PC-9 (cell line): ENCODE measurements around the gene INSIG2. TPM values are rescaled to one million over a fixed set of nuclear protein-coding genes. Genes with fewer than 3 reads are reported as not detected.

Experiments used
- Bru-seq: library from RNA; stranded (reverse); fragments of 400-500 nt; gene quantifications from one replicate; lab custom pipeline; 2021; lab: Mats Ljungman, UMichigan
- BruChase-seq, 2 experiments: library from RNA; stranded (reverse); fragments of 400-500 nt; gene quantifications; one replicate each; lab custom pipeline; 2021; lab: Mats Ljungman, UMichigan
- BruUV-seq: library from RNA; stranded (reverse); fragments of 400-500 nt; replicated peaks from 2 replicates; lab custom pipeline; 2021; lab: Mats Ljungman, UMichigan
- CTCF ChIA-PET: fragments of 300-600 bp; sonication (Branson Sonifier 250); formaldehyde crosslinking; loops from one replicate; lab custom pipeline; 2022; ENCODE audit warnings: antibody characterized with exemption; lab: Charles Lee
- POLR2A ChIA-PET: fragments of 300-600 bp; sonication (Branson Sonifier 250); formaldehyde crosslinking; loops from one replicate; lab custom pipeline; 2022; ENCODE audit warnings: antibody characterized with exemption; ENCODE audit not compliant: unreplicated experiment; lab: Charles Lee
- DNase-seq, 2 experiments: peaks; one replicate each; pipeline versions ENCODE4 v3.0.0 to v3.0.0-alpha.2; 2015 to 2022; ENCODE audit warnings: mixed read lengths in 1 of 2
- H2AFZ ChIP-seq: fragments of 200-600 bp; sonication (generic); 2 replicates; pipeline ENCODE4 v1.8.1; 2017; ENCODE audit warnings: antibody characterized with exemption
- H3F3A ChIP-seq: fragments of 200-600 bp; sonication (generic); 2 replicates; pipeline ENCODE4 v1.8.1; 2017; ENCODE audit warnings: antibody characterized with exemption, mild to moderate bottlenecking, low read depth; ENCODE audit not compliant: insufficient read depth
- H3K27ac ChIP-seq: fragments of 200-600 bp; sonication (generic); 2 replicates; pipeline ENCODE4 v1.6.1; 2016; ENCODE audit warnings: mixed run types
- H3K27me3 ChIP-seq: fragments of 200-600 bp; sonication (generic); 2 replicates; pipeline ENCODE4 v1.6.1; 2016; ENCODE audit warnings: low read depth, mixed run types; ENCODE audit not compliant: insufficient read depth
- H3K36me3 ChIP-seq: fragments of 200-600 bp; sonication (generic); 2 replicates; pipeline ENCODE4 v1.6.1; 2016; ENCODE audit warnings: low read depth, mixed run types
- H3K4me1 ChIP-seq: fragments of 200-600 bp; sonication (generic); replicated peaks from 2 replicates; pipeline ENCODE4 v1.6.1; 2016; ENCODE audit warnings: mixed run types; ENCODE audit not compliant: insufficient read depth
- H3K4me2 ChIP-seq: fragments of 200-600 bp; sonication (generic); 2 replicates; pipeline ENCODE4 v1.6.1; 2017; ENCODE audit warnings: mixed run types
- H3K4me3 ChIP-seq: fragments of 200-600 bp; sonication (generic); 2 replicates; pipeline ENCODE4 v1.6.1; 2016; ENCODE audit warnings: mixed run types
- H3K79me2 ChIP-seq: fragments of 200-600 bp; sonication (generic); 2 replicates; pipeline ENCODE4 v1.6.1; 2017; ENCODE audit warnings: low read depth, mixed run types
- H3K9me2 ChIP-seq: fragments of 200-600 bp; sonication (generic); 2 replicates; pipeline ENCODE4 v1.8.1; 2017; ENCODE audit warnings: mild to moderate bottlenecking; ENCODE audit not compliant: insufficient read depth
- H3K9me3 ChIP-seq: fragments of 200-600 bp; sonication (generic); 2 replicates; pipeline ENCODE4 v1.8.1; 2016; ENCODE audit warnings: low read depth; ENCODE audit not compliant: insufficient read depth
- H4K20me1 ChIP-seq: fragments of 200-600 bp; sonication (generic); 2 replicates; pipeline ENCODE4 v1.8.1; 2017; ENCODE audit not compliant: insufficient read depth
- EZH2 ChIP-seq: fragments of 200-600 bp; sonication (generic); IDR thresholded peaks from 2 replicates; pipeline ENCODE4 v1.8.0; 2017; ENCODE audit warnings: antibody characterized with exemption, low read depth
- intact Hi-C: fragments of 100-400 bp; cut with micrococcal nuclease; formaldehyde crosslinking; loops from one replicate; pipeline ENCODE4 v1.10.0; 2022; ENCODE audit not compliant: unreplicated experiment
- long read RNA-seq: library from polyadenylated mRNA; stranded (forward); transcript quantifications from one replicate; pipeline ENCODE4 v2.0.0, GENCODE V29; 2022
- total RNA-seq: library from RNA; stranded (reverse); gene quantifications from 2 replicates; pipeline ENCODE4 v1.2.3, GENCODE V29; 2021
- TF ChIP-seq, protein P1 (sequence below): fragments of 200-600 bp; sonication (generic); conservative IDR thresholded peaks from 2 replicates; pipeline ENCODE4 v1.6.1; 2017; ENCODE audit warnings: mixed run types, antibody characterized with exemption, mild to moderate bottlenecking, moderate library complexity

The INSIG2 gene
- total RNA-seq (33.6 and 54.8 TPM in 2 replicates), Bru-seq, nascent RNA (percentile 96 among the genes with signal in this experiment), BruChase-seq, experiment 1, labeled RNA remaining after a 2-hour chase (percentile 99 among the genes with signal in this experiment), BruChase-seq, experiment 2, labeled RNA remaining after a 6-hour chase (percentile 90 among the genes with signal in this experiment)
- long read RNA-seq, transcript INSIG2-202 (5 exons, 574 nt), result minor isoform, 17 of 133 reads
- long read RNA-seq, transcript INSIG2-201 (6 exons, 2,590 nt), result major isoform, 82 of 133 reads
- long read RNA-seq, partial matches to known transcripts, result 13 of 133 reads
- long read RNA-seq, other reads (novel, unspliced or antisense), result 21 of 133 reads

DNA sequence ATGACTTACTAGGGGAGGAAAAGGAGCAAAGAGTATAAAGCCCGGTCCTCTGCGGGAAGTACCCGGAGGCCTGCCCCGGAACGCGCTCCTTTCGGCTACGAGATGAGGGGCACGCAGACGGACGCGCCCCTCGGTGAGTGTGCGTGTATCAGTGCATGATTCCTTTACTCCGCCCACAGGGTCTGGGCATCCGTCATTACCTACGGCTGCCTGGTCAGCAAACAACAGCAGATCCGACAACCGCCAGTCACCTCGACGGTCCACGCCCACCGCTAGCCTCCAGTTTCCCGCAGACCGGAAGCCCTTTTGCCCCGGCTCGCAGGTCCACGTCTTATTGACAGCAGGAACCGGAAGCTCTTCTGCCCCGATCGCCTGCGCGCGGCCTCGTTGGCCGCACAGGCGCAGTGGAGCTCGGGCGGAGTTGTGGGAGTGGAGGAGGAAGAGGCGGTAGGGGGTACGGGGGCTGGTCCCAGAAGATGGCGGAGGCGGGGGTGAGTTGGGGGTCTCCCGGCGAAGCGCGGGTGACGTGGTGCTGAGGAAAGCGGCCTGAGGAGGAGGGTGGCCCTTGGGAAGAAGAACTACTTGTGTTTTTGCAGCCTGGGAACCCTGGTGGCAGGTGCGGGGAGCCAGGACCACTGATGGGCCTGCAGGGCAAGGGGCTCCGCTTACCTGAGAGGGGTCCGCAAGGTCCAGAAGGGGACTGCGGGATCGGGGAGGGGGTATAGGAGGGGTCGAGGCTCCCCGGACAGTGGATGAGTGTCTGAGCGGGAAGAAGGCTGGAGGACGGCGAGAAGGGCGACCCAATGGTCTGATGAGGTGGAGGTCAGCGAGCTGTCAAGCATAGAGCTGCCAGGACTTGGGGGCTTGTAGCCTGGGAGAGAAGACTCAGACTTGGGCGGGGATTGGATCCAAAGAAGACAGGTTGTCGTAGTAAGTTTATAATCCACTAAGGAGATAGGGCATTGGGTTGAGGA, at the start of gene INSIG2:
INSIG2 (plus strand) TSS at position 421 of the 974 bp plus-strand sequence. CDS start 8,086 bp downstream, outside the sequence.
- H3K4me3 ChIP-seq, result peak within 1 kb of the TSS; percentile 79
- ChIA-PET POLR2A (interaction anchor here (0.5 to 2.4 kb wide), 9 partner anchors 9 to 1279 kb away, joined by 4 to 21 read pairs (median 6); partner anchors contain the start of genes C2orf76 and DBI), CTCF (interaction anchor here (1.4 to 2.3 kb wide), 3 partner anchors 10 to 81 kb away, joined by 5 to 14 read pairs (median 9); no protein-coding TSS in a partner anchor)
- BruUV-seq, result no TSS peak
- intact Hi-C loops, result loop anchor here (1.0 to 2.0 kb wide), 5 partner anchors 9 to 96 kb away; no protein-coding TSS in a partner anchor
- TF ChIP-seq EZH2, result no peak
- TF ChIP-seq, protein P1, sequence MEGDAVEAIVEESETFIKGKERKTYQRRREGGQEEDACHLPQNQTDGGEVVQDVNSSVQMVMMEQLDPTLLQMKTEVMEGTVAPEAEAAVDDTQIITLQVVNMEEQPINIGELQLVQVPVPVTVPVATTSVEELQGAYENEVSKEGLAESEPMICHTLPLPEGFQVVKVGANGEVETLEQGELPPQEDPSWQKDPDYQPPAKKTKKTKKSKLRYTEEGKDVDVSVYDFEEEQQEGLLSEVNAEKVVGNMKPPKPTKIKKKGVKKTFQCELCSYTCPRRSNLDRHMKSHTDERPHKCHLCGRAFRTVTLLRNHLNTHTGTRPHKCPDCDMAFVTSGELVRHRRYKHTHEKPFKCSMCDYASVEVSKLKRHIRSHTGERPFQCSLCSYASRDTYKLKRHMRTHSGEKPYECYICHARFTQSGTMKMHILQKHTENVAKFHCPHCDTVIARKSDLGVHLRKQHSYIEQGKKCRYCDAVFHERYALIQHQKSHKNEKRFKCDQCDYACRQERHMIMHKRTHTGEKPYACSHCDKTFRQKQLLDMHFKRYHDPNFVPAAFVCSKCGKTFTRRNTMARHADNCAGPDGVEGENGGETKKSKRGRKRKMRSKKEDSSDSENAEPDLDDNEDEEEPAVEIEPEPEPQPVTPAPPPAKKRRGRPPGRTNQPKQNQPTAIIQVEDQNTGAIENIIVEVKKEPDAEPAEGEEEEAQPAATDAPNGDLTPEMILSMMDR, result peak; percentile 13; the same call in 1 of the 2 replicates
- peak; percentile 99 to 100 for DNase-seq
- 0 out of 2 replicates have a peak, but pooled peaks cover 6% of the 10 kb centered on the region for H3K36me3 ChIP-seq
- peak within 1 kb of the TSS; percentile 74 for H2AFZ ChIP-seq
- H3K9me2 ChIP-seq, result no peaks in the 10 kb centered on the region
- H3K4me1 ChIP-seq, result peaks cover 69% of the 10 kb centered on the region
- no peaks in the 10 kb centered on the region for H4K20me1 ChIP-seq
- H3F3A ChIP-seq, result peaks cover 41% of the 10 kb centered on the region
- H3K79me2 ChIP-seq, result peaks cover 46% of the 10 kb centered on the region
- no peaks in the 10 kb centered on the region; the same call in 1 of the 2 replicates for H3K9me3 ChIP-seq
- H3K4me2 ChIP-seq, result peak within 1 kb of the TSS; percentile 88
- H3K27ac ChIP-seq, result peak within 1 kb of the TSS; percentile 94
- H3K27me3 ChIP-seq, result no peaks in the 10 kb centered on the region

DNA sequence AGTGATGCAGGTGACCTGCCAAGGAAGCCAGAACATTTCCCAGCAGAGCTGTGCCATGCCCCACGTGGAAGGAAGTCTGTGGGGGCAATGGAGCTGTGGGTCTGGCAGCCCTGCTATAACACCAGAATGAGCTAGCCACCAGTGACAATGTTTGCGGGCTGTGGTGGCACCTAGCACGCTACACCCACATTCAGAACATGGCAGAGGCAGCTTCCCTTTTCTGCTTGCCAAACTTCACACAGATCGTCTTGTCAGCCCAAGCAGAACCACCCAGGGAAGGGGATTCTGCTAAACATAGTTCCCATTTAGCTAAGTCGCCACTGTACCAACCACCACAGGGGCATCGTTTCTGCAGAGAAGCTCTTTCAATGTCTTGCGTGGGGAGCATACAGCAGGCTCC, 47.4 kb upstream of the INSIG2 start:
- no peaks in the 10 kb centered on the region for H3K27me3 ChIP-seq
- H2AFZ ChIP-seq, result no peak overlapping the region
- H3K27ac ChIP-seq, result no peak overlapping the region
- H3K4me3 ChIP-seq, result no peak overlapping the region
- no TSS peak for BruUV-seq
- peaks cover 4% of the 10 kb centered on the region; the same call in 1 of the 2 replicates for H3K9me3 ChIP-seq
- intact Hi-C loops, result no loop called here
- no peaks in the 10 kb centered on the region; the same call in 1 of the 2 replicates for H3K9me2 ChIP-seq
- DNase-seq, result no peak
- TF ChIP-seq, protein P1, result no peak
- TF ChIP-seq EZH2, result no peak
- H3K4me2 ChIP-seq, result no peak overlapping the region
- POLR2A ChIA-PET, result interaction anchor here (0.6 kb wide), 1 partner anchor 47 kb away, joined by 6 read pairs; the partner anchor contains the start of gene INSIG2
- H3K4me1 ChIP-seq, result peaks cover 7% of the 10 kb centered on the region; the same call in 1 of the 2 replicates
- H3K79me2 ChIP-seq, result no peaks in the 10 kb centered on the region
- CTCF ChIA-PET, result no interaction called here
- H4K20me1 ChIP-seq, result no peaks in the 10 kb centered on the region
- no peaks in the 10 kb centered on the region for H3F3A ChIP-seq
- H3K36me3 ChIP-seq, result no peaks in the 10 kb centered on the region
